ENCODE results near the gene GPANK1. TPM values are rescaled to one million over a fixed set of nuclear protein-coding genes. Genes with fewer than 3 reads are reported as not detected.

The GPANK1 gene
- total and polyA plus RNA-seq, 5 donors, result 16.8 to 24.6 (median 22.2) TPM

- intact Hi-C loops (cut with DNase I), result no loop called here
Measured at GRCh38 chr6:31652925-31653724, 11.7 kb downstream of the GPANK1 start.

DNA sequence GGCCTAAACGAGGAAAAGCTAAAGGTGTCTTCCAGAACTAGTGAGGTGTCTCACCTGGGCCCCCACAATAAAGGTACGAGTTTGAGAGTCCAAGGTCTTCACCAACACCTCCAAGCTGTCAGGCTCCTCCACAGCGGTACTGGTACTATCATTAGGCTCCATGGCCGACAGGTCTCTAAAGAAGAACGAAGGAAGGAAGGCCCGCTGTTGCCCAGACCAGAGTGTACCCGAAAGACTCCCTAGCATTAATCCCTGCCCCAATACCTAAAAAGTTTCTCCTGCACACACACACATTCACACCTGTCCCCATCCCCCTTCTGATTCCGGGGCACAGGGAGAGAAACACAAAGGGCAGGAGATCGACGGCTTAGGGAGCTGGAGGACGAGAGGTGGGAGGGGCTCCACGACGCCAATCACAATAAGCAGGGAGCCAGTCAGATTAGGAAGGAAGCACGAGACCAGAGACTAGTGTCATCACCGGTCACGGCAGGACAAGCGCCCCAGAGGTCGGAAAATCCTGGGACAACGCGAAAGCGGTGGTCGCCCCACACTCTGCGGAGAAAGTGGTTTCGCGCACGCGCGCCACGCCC lies 13.1 kb downstream of the GPANK1 start:
- Histone ChIP-seq H3K27ac (ENCODE audit: low read length) (peak overlapping the region; percentile 97), H3K4me3 (ENCODE audit: low read length) (peak overlapping the region; percentile 73), H3K27me3 (ENCODE audit: control insufficient read depth, insufficient read depth) (no peaks in the 10 kb centered on the region), H3K4me1 (ENCODE audit: control insufficient read depth, insufficient read depth, low read length) (peaks cover 10% of the 10 kb centered on the region), H3K9me3 (ENCODE audit: control insufficient read depth, low read length) (no peaks in the 10 kb centered on the region)
- 3% methylated on average over 29 of the region's 29 CpGs for WGBS
- no peak for DNase-seq
- intact Hi-C loops (cut with DNase I), result no loop called here
- peak; percentile 68 to 79 for ATAC-seq

More at GRCh38 chr6:31652925-31653724, 11.7 kb downstream of the GPANK1 start:
- DNase-seq, result peak; percentile 89 to 94 (median 91)
- Histone ChIP-seq H3K27ac (ENCODE audit: low read length) (peak overlapping the region; percentile 97), H3K9me3 (ENCODE audit: control insufficient read depth, low read length) (no peaks in the 10 kb centered on the region), H3K4me3 (ENCODE audit: low read length) (peak overlapping the region; percentile 73), H3K4me1 (ENCODE audit: control insufficient read depth, insufficient read depth, low read length) (peaks cover 10% of the 10 kb centered on the region), H3K27me3 (ENCODE audit: control insufficient read depth, insufficient read depth) (no peaks in the 10 kb centered on the region)
- ATAC-seq, result peak; percentile 82 to 84
- 10% methylated on average over 37 of the region's 37 CpGs for WGBS

- DNase-seq (no peak), ATAC-seq (peak in 1 of 2 donors; percentile 9)
- no peak overlapping the region for H3K27ac ChIP-seq (ENCODE audit: low read length)
- intact Hi-C loops (cut with DNase I), result no loop called here
- H3K9me3 ChIP-seq (ENCODE audit: control insufficient read depth, low read length), result no peaks in the 10 kb centered on the region
- 95% methylated on average over 9 of the region's 9 CpGs for WGBS
- H3K4me3 ChIP-seq (ENCODE audit: low read length), result no peak overlapping the region
- H3K4me1 ChIP-seq (ENCODE audit: control insufficient read depth, insufficient read depth, low read length), result no peaks in the 10 kb centered on the region
- no peaks in the 10 kb centered on the region for H3K27me3 ChIP-seq (ENCODE audit: control insufficient read depth, insufficient read depth)
Measured at GRCh38 chr6:31645325-31645724, 19.5 kb downstream of the GPANK1 start.

GRCh38 chr6:31643818-31644454 lies 20.9 kb downstream of the GPANK1 start:
- Histone ChIP-seq H3K27me3 (ENCODE audit: control insufficient read depth, insufficient read depth) (no peaks in the 10 kb centered on the region), H3K4me3 (ENCODE audit: low read length) (no peak overlapping the region), H3K27ac (ENCODE audit: low read length) (no peak overlapping the region), H3K9me3 (ENCODE audit: control insufficient read depth, low read length) (no peaks in the 10 kb centered on the region), H3K4me1 (ENCODE audit: control insufficient read depth, insufficient read depth, low read length) (no peaks in the 10 kb centered on the region)
- intact Hi-C loops (cut with DNase I), result no loop called here
- ATAC-seq, result no peak
- WGBS, result 90% methylated on average over 17 of the region's 17 CpGs
- DNase-seq, result peak in 1 of 3 donors; percentile 16

GRCh38 chr6:31642798-31643570 lies 21.8 kb downstream of the GPANK1 start:
- no peaks in the 10 kb centered on the region for H3K4me1 ChIP-seq (ENCODE audit: control insufficient read depth, insufficient read depth, low read length)
- H3K9me3 ChIP-seq (ENCODE audit: control insufficient read depth, low read length), result no peaks in the 10 kb centered on the region
- intact Hi-C loops (cut with DNase I), result no loop called here
- H3K27ac ChIP-seq (ENCODE audit: low read length), result no peak overlapping the region
- no peaks in the 10 kb centered on the region for H3K27me3 ChIP-seq (ENCODE audit: control insufficient read depth, insufficient read depth)
- ATAC-seq (no peak), DNase-seq (no peak)
- no peak overlapping the region for H3K4me3 ChIP-seq (ENCODE audit: low read length)
- 85% methylated on average over 6 of the region's 6 CpGs for WGBS

DNA sequence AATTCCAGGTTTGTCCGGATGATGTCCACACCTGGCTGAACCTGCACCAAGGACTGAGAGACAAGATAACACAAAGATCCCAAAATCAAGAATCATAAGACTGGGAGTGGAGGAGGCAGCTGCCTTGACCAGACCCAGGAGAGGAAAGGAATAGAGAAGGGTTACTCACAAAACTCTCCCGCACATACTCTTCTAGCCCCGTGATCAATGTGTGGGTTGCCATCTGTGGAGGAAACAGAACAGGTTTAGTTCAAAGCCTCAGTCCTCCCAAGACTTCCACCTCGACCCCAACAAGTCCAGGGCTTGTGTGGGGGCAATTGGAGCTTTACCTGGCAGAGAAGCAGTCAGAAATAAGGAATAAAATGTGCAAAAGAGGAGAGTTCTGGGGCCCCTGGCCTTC lies 23.4 kb downstream of the GPANK1 start:
- WGBS, result 89% methylated on average over 4 of the region's 4 CpGs
- H3K4me1 ChIP-seq (ENCODE audit: control insufficient read depth, insufficient read depth, low read length), result no peaks in the 10 kb centered on the region
- H3K27me3 ChIP-seq (ENCODE audit: control insufficient read depth, insufficient read depth), result no peaks in the 10 kb centered on the region
- no peak overlapping the region for H3K4me3 ChIP-seq (ENCODE audit: low read length)
- ATAC-seq, result no peak
- intact Hi-C loops (cut with DNase I), result no loop called here
- DNase-seq, result no peak
- no peaks in the 10 kb centered on the region for H3K9me3 ChIP-seq (ENCODE audit: control insufficient read depth, low read length)
- H3K27ac ChIP-seq (ENCODE audit: low read length), result no peak overlapping the region

GRCh38 chr6:31640612-31641011 lies 24.2 kb downstream of the GPANK1 start:
- intact Hi-C loops (cut with DNase I), result no loop called here
- no peaks in the 10 kb centered on the region for H3K4me1 ChIP-seq (ENCODE audit: control insufficient read depth, insufficient read depth, low read length)
- H3K9me3 ChIP-seq (ENCODE audit: control insufficient read depth, low read length), result no peaks in the 10 kb centered on the region
- H3K27me3 ChIP-seq (ENCODE audit: control insufficient read depth, insufficient read depth), result no peaks in the 10 kb centered on the region
- ATAC-seq, result no peak
- 93% methylated on average over 6 of the region's 6 CpGs for WGBS
- DNase-seq, result no peak
- no peak overlapping the region for H3K4me3 ChIP-seq (ENCODE audit: low read length)
- H3K27ac ChIP-seq (ENCODE audit: low read length), result no peak overlapping the region

DNA sequence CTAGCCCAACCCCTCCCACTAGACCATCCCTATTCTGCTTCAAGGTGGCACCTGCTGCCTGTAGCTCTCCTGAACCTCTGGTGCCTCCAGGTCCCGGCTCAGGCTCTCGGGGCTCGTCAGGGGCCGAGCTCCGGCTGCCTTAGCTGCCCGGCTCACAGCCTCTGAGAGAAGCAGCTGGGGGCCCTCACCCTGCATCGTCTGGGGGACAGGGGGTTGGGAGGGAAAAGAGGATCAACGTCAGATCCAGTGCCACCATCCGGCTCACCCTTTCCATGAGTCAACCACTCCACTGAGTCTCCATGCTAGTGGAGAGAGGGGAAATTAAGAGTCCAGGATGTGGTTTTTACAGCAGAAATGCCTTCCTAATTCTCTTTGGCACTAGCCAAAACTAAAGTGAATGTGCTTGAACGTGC lies 25.3 kb downstream of the GPANK1 start:
- Histone ChIP-seq H3K27ac (ENCODE audit: low read length) (no peak overlapping the region), H3K9me3 (ENCODE audit: control insufficient read depth, low read length) (no peaks in the 10 kb centered on the region), H3K27me3 (ENCODE audit: control insufficient read depth, insufficient read depth) (no peaks in the 10 kb centered on the region), H3K4me3 (ENCODE audit: low read length) (no peak overlapping the region), H3K4me1 (ENCODE audit: control insufficient read depth, insufficient read depth, low read length) (no peaks in the 10 kb centered on the region)
- no peak for ATAC-seq
- 79% methylated on average over 10 of the region's 10 CpGs for WGBS
- intact Hi-C loops (cut with DNase I), result no loop called here
- DNase-seq, result no peak

DNA sequence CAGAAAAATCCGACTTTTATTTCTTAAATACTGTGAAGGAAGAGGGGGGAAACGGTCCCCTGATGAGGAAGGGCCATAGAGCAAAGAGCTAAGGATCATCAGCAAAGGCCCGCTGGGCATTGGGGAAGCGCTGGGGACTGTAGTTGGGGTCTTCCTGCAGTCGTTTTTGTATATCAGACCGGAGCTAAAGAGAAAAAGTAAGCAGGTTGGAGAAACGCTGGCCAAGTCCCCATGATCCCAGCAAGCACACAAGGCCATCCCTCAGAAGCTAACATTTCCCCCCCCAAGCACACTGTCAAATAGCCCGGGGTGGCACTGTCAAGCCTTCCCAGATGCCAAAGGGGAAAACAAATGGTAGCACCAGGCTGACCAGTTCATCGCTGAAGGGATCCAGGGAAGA lies 25.8 kb downstream of the GPANK1 start:
- 80% methylated on average over 9 of the region's 9 CpGs for WGBS

GRCh38 chr6:31636698-31637596 lies 27.9 kb downstream of the GPANK1 start:
- WGBS, result 76% methylated on average over 27 of the region's 27 CpGs
- intact Hi-C loops (cut with DNase I), result no loop called here
- no peaks in the 10 kb centered on the region for H3K9me3 ChIP-seq (ENCODE audit: control insufficient read depth, low read length)
- no peaks in the 10 kb centered on the region for H3K27me3 ChIP-seq (ENCODE audit: control insufficient read depth, insufficient read depth)
- H3K27ac ChIP-seq (ENCODE audit: low read length), result no peak overlapping the region
- H3K4me1 ChIP-seq (ENCODE audit: control insufficient read depth, insufficient read depth, low read length), result no peaks in the 10 kb centered on the region
- H3K4me3 ChIP-seq (ENCODE audit: low read length), result no peak overlapping the region
- ATAC-seq (no peak), DNase-seq (no peak)

More for the DNA sequence above, 25.8 kb downstream of the GPANK1 start:
- Histone ChIP-seq H3K27ac (ENCODE audit: low read length) (no peak overlapping the region), H3K27me3 (ENCODE audit: control insufficient read depth, insufficient read depth) (no peaks in the 10 kb centered on the region), H3K9me3 (ENCODE audit: control insufficient read depth, low read length) (no peaks in the 10 kb centered on the region), H3K4me1 (ENCODE audit: control insufficient read depth, insufficient read depth, low read length) (no peaks in the 10 kb centered on the region), H3K4me3 (ENCODE audit: low read length) (no peak overlapping the region)
- ATAC-seq (no peak), DNase-seq (no peak)
- intact Hi-C loops (cut with DNase I), result no loop called here
